Measurements from ENCODE around the gene BCL2L12.
A peak's percentile ranks its signal among the peaks of the same experiment; 100 is the strongest.

BCL2L12 gene

GRCh38 chr19:49658139-49658517, 7.6 kb upstream of the BCL2L12 start:
- no peak for DNase-seq (ENCODE audit: low read depth)
- no peak overlapping the region for H3K4me3 ChIP-seq (replicated peaks; ENCODE audit: low read depth, low read length)
- no peak for TF ChIP-seq CTCF (IDR thresholded peaks at IDR 0.05; ENCODE audit: low read length, missing control alignments)

DNA sequence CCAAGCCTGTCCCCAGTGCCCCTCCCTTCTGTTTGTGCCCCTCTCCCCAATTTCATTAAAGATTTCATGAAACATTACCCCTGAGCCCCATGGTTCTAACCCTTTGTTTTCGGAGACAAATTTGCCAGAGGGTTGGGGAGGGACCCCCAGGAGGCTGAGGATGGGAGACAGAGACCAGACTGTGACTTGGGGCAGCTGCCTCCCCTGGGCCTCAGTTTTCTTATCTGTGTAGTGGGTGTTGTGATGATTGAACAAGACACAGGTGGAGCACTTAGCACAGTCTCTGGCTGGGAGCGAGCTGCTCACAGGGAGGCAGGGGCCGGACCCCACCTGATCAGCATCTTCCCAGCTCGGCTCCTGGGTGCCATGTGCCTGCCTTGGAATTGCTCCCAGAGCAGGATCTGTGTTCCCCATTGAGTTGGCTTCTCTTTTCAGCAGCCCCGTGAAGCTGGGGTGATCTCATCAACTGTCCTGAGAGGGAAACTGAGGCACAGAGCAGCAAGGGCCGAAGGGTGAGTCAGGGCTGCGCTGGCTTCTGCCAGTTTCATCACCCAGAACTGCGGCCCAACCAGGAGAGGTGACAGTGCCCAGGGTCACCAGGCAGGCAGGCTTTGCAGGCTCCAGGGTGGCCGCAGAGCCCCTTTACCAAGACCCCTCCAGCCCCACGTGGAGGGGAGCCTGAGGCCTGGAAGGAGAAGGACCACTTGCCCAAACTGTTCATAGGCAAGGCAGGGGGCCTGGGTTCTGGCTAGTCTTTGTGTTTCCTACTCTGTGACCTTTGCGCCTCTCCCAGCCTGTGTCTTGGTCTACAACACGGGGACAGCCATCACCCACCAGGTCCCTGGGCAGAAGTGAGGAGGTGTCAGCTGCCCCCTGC, 6.9 kb upstream of the BCL2L12 start:
- H3K4me3 ChIP-seq (replicated peaks; ENCODE audit: low read depth, low read length): no peak overlapping the region
- no peak for DNase-seq (ENCODE audit: low read depth)
- no peak for TF ChIP-seq CTCF (IDR thresholded peaks at IDR 0.05; ENCODE audit: low read length, missing control alignments)

DNA sequence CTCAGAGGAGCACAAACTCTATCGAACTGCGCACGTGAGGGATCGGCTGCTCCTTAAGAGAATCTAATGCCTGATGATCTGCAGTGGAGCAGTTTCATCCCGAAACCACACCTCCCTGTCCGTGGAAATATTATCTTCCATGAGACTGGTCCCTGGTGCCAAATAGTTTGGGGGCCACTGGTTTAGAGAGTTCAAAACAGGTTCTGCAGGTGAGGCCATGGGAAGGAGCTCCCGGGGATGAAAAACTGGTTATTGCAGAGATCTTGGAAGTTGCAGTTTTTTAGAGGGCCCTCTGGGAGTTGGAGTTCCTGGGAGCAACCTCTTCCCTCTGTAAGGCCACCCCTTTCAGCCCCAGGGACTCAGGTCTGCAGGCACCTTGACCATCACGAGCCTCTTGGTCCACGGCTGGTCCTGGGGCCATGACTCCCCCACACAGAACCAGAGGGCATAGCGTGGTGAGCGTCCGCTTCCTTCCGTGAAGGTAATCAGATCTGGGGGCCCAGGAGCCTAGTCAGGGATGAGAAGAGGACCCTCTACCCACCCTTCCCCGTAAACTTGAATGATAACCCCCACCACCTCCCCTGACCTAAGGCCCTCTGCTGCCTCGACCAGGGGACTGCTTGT, 5.3 kb upstream of the BCL2L12 start:
- H3K4me3 ChIP-seq (replicated peaks; ENCODE audit: low read depth, low read length): no peak overlapping the region
- DNase-seq (ENCODE audit: low read depth): no peak
- no peak for TF ChIP-seq CTCF (IDR thresholded peaks at IDR 0.05; ENCODE audit: low read length, missing control alignments)

DNA sequence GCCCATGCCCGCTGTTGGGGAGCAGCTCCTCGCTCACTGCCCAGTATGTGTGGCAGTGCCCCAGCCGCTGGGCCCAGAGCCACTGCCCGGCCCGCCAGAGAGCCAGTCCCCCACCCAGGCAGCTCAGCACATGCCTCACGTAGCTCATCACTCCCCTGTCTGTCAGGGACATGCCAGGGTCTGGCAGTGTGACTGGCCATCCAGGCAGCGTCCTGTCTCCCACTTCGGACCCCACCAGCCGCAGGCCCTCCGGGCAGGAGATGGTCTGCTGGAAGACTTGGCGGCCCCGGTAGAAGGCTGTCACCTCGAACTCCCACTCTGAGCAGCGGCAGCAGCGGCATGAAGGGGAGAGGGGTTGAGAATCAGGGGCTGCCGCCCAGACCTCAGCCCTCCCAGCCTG, 3.7 kb upstream of the BCL2L12 start:
- no peak for TF ChIP-seq CTCF (IDR thresholded peaks at IDR 0.05; ENCODE audit: low read length, missing control alignments)
- no peak for DNase-seq (ENCODE audit: low read depth)

GRCh38 chr19:49663224-49663623, 2.5 kb upstream of the BCL2L12 start:
- no peak overlapping the region for H3K4me3 ChIP-seq (replicated peaks; ENCODE audit: low read depth, low read length)
- TF ChIP-seq CTCF (IDR thresholded peaks at IDR 0.05; ENCODE audit: low read length, missing control alignments): no peak
- no peak for DNase-seq (ENCODE audit: low read depth)

More for the DNA sequence above, 3.7 kb upstream of the BCL2L12 start:
- no peak overlapping the region for H3K4me3 ChIP-seq (replicated peaks; ENCODE audit: low read depth, low read length)

DNA sequence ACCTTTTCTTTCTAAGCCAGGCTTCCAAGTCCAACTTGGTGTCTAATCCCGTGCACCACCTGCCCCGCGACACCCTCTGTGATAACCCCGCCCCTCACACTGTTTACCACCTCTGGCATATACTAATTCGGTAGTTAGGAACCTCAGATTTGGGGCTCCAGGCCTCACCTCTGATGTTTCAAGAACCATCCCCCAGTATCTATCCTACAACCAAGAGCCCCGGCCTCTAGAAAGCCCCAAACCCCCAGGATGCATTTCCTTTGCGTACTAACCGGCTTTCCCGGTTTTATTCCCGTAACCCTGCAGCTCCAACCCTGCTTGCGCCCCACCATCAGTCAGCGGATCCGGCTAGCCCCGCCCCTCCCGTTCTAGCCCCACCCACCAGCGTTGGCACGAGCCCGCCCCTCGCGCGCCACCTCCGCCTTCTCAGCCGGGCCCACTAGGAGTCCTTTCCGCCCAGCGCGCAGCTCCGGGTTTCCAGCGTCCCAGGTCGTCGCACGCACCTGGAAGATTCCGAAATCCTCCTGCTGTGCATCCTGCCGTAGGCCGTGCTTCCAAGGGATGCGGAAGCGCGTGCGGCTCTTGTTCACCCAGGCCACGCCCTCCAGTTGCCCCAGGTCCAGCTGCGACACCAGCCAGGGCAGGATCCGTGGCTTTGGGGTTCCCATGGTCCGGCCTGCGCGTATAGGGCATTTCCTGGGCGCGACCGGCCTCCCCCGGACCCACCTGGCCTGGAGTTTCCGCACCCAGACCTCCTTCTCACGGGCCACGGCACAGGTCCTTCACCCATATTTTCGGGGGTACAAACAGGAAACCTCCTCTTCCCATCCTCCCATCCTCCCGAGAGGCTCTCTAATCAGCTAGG, 1.3 kb upstream of the BCL2L12 start:
- TF ChIP-seq CTCF (IDR thresholded peaks at IDR 0.05; ENCODE audit: low read length, missing control alignments): no peak
- DNase-seq (ENCODE audit: low read depth): peak; percentile 78
- peak overlapping the region; percentile 79 for H3K4me3 ChIP-seq (replicated peaks; ENCODE audit: low read depth, low read length)
